HG03108 (cell line): Measurements from ENCODE around the gene BNC2.
"Not testable (repeated sequence)": the region's sequence is repeated elsewhere in the genome, so short reads cannot be mapped to it uniquely, and the experiment has no call there.

Experiments used
- ATAC-seq: cut with Tn5 transposase; IDR thresholded peaks from one replicate; pipeline ENCODE4 v1.9.1; 2021; ENCODE audit warnings: moderate library complexity; ENCODE audit not compliant: unreplicated experiment

BNC2 gene

GRCh38 chr9:16516891-16517290 is 353.6 kb downstream of the BNC2 start:
- no peak for ATAC-seq

DNA sequence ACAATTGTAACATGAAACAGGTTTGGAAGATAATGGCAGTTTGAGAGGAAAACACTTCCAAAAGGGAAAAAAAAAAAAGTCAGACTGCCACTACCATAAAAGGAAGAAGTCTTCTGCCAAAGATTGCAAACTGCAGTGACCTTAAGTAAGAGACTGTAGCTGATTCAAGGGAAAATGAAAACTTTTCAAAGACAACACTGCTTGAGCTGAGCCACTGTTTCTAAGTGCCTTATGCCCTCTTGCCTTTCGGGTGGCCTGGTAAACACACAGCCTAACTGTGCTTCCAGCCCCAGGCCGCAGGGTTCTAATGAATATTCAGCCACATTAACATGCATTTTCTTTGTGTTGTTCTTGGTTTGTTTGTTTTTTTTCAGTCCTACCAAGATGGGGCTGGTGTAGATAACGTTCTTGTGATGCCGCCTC is 354.6 kb downstream of the BNC2 start:
- ATAC-seq: no peak

DNA sequence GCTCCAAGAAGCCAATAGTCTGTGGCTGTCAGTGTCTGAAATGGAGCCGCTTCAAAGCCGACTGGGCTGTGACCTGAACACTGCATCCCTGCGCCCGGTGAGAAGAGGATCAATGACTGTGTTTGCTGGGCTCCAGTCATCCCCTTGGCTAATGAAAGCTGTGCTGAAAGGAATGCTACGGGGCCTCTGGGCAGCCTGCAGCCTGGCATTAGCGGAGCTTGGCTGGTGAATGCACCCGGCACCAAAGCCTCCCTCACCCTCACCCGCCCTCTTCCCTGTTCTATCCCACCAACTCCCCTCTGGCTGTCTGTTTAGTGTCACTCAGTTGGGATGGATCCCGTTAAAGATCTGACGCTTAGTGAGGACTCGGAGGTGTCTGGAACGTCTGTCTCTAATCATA is 355.3 kb downstream of the BNC2 start:
- no peak for ATAC-seq

DNA sequence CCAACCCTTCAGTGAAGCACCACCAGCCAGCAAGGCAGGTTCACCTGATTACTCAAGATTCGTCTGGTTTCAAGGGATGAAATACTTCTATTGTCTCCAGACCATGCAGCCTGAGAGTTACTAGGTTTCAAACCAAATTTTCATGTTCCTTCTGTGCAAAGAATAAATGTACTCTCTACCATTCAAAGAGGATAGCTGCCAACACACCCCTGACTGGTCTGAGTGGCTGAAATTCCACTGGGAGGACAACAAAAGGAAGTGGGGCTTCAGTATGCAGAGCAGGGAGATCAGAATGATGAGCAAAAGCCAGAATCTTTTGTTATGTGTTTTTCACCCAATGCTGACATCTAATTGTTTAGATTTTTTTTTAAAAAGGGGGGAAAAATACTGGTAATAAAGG is 356.3 kb downstream of the BNC2 start:
- no peak for ATAC-seq

GRCh38 chr9:16512281-16512680 is 358.2 kb downstream of the BNC2 start:
- ATAC-seq: no peak

GRCh38 chr9:16510482-16510881 is 360.0 kb downstream of the BNC2 start:
- no peak for ATAC-seq

- no peak for ATAC-seq
Observed at GRCh38 chr9:16509997-16510396, 360.5 kb downstream of the BNC2 start.

DNA sequence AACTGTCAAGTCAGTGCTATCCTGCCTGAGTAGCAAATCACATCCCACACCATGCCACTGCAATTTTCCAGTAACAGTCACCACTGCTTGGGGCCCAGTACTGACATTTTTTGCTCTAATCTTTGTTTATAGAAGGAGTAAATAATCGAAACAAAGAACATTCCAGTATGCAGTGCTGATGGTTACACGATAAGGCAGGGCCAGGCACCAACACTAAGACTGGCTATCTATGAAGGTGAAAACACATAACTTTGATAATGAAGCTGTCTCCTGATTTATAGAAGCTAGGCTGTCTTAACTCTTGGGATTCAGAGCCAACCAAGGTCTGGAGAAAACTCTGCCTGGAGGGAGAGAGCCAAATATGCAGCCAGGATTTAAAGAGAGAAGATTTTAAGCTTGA is 365.3 kb downstream of the BNC2 start:
- ATAC-seq: no peak

- no peak for ATAC-seq
Observed at GRCh38 chr9:16501726-16502125, 368.7 kb downstream of the BNC2 start.

DNA sequence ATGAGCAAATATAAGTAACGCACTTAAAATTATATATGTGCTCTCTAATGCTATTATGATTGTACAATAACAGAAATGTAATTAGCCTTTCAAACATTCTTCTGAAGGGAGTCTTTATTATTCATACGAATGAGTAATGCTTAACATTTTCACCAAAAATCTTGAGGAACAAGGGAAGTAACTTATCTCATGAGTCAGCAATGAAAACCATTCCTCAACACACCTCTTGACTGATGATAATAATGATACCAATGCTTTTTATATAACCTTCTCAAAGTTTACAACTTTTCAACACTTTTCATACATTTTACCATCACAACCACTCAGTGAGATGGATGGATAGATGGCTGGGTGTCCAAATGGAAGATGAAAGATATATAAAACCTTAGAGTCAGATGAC is 369.3 kb downstream of the BNC2 start:
- ATAC-seq: no peak

DNA sequence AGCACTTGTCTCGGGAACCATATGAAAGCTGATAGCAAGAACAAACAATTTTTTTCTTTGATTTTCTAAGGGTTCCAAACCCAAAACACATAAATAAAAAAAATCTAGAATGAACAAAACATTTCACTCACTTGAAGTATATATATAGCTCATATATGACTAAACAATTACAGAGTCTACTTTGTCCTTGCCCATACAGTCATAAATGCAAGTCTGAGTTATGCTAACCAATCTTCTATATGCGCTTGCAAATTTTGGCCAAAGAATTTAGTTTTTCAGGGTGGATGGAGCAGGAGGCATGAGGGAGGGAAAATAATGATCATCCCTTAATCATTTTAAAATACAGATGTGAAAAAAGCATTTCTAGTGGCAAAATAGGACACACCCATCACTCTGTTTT is 370.1 kb downstream of the BNC2 start:
- no peak for ATAC-seq

DNA sequence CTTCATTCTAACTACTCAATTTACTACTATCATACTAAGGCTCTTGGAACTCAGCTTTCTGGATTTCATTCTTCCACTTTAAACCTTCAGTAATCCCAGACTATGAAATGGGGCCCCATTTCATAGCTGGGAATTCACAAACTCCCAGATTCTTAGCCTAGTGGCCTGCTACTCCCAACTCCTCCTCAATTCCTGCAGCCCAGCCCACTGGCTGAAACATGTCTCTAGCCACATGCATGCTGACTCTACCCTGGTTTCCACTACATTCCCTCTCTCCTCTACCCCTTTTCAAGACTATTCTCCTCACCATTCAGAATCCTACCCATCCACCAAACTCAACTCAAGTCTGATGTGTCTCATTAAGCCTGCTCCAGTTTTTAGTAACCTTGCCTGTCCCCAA is 370.6 kb downstream of the BNC2 start:
- ATAC-seq: no peak

GRCh38 chr9:16496908-16497307 is 373.6 kb downstream of the BNC2 start:
- no peak for ATAC-seq

DNA sequence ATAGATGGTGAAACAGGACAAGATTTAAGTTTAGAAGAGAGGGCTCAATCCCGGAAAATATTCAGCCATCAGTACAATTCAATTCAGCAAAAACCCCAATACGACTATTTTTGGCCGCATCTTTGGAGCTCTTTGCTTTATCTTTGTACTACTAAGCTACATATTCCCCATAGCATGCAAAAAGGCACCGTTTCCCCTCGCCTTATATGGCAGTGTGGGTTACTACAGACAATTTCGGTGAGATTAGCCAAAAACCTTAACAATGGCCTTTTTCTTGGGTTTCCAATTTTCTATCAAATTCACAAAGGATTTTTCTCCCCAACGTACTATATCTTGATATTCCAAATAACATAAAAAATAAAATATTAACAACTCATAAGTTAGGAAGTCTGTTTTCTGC is 382.6 kb downstream of the BNC2 start:
- ATAC-seq: no peak

DNA sequence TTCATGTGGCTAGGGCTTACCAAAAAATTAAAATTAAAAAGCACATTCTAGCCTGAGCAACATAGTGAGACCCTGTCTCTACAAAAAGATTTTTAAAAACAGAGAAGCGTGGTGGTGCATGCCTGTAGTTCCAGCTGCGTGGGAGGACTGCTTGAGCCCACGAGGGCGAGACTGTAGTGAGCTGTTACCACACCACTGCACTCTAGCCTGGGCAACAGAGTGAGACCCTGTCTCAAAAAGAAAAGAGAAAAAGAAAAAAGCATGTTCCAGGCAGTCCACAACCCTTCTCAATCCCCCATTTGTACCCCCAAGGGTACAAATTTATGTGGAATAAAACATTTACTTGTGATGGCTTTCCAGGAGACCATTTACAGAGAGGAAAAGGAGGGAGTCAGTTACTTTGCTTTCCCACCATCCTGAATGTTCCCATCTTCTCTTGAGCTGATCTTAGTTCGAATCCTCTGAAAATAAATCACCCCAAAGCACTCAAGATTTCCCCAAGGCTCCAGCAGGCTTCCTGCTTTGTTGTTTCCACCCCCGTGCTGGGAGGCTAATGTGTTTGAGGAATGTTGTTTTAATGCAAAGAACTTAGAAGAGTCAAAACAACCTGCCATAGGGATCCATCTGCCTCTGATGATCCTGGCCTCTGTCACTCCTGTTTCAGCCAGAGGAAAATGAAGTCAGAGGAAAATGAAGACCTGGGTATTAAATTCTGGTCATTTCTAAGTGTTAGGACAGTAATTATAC is 384.7 kb downstream of the BNC2 start:
- no peak for ATAC-seq

DNA sequence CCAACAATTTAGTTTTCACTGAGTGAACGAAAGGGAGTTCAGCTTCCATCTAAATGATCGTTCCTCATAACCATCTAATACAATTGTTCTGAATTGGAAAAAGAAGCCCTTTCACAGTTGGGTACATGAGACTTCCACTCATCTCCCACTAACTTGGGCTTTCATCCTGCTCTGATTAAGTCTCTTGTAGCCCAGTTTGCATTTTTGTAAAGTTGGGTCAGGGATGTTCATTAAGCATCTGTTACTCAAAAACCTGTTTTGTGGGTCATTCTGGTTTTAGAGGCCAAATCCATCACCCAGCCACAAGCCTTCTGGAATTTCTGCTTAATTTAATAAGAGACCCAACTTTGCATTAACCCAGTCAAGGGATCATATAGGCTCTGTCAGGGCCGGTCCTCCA is 385.3 kb downstream of the BNC2 start:
- no peak for ATAC-seq

- ATAC-seq: no peak
Observed at GRCh38 chr9:16484744-16485143, 385.7 kb downstream of the BNC2 start.

DNA sequence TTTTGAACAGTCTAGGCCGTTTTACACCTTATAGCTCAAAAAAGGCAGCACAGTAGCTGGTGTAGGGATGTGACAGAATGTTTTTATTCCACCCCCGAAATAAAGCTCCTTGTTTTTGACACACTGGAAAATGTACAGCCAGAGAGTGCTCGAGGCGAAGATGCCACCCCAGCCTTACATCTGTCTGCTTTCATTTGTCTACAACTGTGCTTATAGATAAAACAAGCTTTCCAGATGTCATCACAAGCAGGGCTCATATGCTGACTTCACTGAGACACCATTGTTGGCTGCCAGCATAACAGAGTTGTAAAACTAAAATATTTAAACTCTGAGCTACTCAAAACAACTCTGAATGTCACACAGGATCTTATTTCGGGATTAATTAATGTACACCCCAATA is 386.3 kb downstream of the BNC2 start:
- no peak for ATAC-seq

- no peak for ATAC-seq
Observed at GRCh38 chr9:16482764-16483163, 387.7 kb downstream of the BNC2 start.

- ATAC-seq: not testable (repeated sequence)
Observed at GRCh38 chr9:16480584-16480983, 389.9 kb downstream of the BNC2 start.

DNA sequence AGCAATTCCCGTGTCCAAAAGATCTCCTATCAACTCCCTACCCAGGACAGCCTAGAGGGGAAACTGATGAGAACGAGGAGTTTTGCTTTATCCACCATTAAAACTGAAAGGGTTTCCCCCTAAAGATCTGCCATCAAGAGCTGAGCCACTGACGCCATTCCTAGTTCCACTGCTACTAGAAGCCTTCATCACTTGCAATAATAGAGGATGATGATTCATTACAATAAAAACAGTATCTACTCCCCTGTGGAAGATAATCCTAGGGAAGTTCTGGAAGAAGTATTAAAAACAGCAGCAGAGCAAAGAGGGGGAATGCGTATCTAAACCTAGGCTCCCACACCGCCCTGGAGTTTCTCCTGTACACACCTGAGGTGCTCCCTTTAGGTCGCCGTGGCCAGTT is 394.5 kb downstream of the BNC2 start:
- no peak for ATAC-seq

DNA sequence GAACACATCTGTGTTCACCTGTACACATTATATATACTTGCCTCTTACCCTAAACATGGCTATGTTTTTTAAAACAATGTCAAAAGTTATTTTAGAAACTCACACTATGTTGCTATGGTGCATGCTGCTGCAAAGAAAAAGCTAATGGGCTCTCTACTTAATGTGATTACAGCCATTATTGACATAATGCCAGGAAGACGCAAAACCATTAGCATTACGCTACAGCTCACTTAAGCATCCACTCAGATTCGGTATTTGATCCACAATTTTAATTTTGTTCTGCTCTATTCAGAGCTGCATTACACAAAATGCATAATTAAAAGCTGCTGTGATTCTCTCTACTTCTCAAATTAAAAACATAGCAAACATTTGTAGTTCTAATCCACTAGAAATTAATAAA is 395.2 kb downstream of the BNC2 start:
- no peak for ATAC-seq

GRCh38 chr9:16469184-16469583 is 401.3 kb downstream of the BNC2 start:
- no peak for ATAC-seq
